Activated CD8-positive, alpha-beta memory T cell treated with anti-CD3 and anti-CD28 coated beads, Interleukin-2, amount 50 U/mL, for 1 hour (primary cell): ENCODE data around the gene GIGYF2.

Source experiments
- DNase-seq: peaks from one replicate; pipeline ENCODE4 v3.0.0-alpha.2; 2020; ENCODE audit errors: extremely low read depth

The GIGYF2 gene

GRCh38 chr2:232878855-232879617, 181.9 kb downstream of the GIGYF2 start:
- no peak for DNase-seq

DNA sequence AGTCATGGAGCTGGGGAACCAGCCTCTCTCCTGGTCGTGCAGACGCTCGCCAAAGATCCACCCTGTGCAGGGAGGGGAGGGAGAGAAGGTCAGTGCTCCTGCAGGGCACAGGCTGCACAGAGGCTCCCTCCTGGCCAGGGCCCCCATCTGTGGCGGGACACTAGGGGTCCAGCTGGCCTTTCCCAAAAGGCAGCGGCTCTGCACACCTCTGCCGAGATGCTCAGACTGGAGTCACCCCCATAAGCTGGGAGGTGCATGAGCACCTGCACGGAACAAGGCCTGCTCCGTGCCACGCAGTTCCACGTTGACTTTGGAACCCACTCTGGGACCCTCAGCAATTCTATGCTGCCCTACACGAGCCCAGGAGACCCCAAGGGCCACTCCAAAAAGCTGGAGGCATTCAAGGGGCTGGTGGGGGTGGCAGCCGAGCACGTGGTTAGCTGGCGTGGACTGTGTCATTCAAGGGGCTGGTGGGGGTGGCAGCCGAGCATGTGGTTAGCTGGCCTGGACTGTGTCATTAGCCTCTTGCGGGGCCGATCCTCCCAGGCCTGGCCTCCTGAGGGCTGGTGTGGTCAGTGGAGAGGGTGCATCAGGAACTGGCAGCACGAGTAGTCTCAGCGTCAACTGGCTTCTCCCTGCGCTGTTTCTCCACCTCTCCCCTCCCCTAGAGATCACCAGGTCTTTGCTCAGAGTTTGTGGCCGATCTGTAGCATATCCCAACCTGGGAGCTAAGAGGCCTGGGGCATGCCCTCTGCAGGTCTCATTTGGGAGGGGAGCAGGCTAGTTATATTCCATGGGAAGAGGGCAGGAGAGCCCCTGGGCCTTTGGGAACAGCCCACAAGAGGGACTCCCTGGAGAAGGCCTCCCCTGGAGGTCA, 182.7 kb downstream of the GIGYF2 start:
- DNase-seq: no peak

DNA sequence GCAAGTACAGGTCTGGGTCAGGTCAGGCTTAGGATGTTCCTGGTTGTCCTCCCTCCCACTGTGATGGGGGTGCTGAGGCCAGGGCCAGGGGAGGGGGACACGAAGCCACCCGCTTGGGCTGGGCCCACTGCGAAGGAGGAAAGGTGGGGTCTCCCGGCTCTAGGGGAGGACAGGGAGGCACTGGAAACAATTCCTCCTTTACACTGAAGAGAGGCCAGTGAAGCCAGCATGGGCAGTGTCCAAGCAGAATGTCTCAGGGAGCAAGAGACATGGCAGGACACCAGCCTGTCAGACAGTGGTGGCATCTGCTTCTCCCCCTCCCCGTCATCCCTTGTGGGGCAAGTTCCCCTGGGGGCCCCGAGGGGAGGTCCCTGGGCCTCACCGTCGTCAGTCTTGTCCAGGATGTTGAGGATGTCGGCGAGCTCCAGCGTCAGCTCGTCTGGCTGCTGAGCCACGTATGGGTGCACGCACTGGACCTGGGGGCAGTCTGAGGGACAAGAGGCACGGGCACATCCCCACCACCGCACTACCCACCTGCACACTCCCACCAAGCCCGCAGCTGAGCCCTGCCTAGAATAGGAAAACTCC, 183.7 kb downstream of the GIGYF2 start:
- no peak for DNase-seq

DNA sequence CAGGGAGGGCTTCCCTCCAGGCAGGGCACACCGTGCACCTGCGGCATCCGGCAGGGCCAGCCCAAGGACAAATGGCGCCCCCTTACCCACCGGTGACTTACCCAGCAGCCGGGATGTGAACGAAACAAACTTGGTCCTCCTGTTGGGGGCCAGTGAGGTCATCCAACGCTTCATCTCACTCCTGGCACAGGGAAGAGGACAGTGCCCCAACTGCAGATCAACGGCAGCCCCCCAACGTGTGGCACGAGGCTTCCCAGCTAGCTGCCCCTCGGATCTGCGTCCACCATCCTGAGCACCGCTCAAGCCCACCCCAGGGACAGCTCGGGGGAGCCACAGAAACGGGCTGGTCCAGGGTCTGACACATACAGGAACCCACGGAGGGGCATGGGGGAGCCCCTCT, 185.0 kb downstream of the GIGYF2 start:
- no peak for DNase-seq

- DNase-seq: no peak
Measured at GRCh38 chr2:232882505-232883115, 185.5 kb downstream of the GIGYF2 start.

DNA sequence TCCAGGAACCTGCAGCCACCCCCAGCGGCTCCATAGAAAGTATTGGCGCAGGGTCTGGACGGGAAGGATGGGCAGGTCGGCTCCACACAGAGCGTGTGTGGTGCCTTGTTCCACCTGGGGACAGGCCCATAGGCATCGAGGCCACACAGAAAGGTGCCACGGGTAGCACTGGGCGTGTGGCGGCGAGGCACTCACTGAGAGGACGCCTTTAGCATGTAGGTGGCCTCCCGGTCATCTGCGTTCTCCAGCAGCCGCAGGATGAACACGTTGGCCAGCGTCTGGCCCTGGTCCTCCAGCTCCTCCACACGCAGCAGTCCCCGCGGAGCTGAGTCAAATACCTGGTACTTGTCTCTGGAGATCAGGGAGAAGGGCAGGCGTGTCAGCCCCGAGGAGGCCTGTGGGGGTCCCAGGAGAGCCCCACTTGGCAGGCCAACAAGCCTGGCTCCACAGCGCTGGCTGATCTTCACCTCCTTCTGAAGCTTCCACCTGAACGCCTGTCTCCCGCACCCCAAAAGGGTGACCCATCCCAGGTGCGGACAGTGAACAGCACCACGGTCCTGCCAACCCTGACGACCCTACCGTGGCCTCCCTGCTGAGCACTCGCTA, 186.1 kb downstream of the GIGYF2 start:
- DNase-seq: no peak

GRCh38 chr2:232884001-232884421, 186.9 kb downstream of the GIGYF2 start:
- no peak for DNase-seq

DNA sequence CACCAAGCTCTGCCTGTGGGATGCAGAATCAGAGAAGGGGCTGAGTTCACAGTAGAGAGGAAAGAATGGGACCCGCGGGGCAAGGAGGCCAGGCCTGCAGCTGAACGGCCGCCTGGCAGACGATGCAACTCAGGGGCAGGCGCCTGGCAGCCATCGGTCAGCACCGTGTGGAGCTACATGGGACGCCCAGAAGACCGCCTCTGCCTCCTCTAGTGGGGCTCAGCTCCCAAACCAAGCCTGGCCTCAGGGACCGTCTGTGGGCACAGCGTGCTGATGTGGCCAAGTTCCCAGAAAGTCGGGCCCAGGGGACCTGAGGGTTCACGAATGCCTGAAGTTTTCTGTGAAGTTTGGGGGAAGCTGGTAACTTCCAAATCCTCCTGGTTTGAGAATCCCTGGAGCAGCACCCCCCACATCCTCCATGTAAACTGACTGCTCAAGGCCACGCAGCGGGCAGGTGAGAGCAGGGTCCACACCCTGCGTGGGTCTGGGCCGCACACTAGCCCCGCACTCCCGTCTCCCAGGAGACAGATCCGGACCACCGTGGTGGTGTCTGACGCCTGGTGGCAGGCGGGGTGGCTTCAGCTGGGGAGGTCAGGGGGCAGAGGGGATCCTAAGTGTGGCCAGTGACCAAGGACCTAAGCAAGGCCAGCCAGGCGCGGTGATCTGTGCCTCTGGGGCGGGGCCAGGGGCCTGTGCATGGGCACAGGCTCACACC, 187.6 kb downstream of the GIGYF2 start:
- no peak for DNase-seq

GRCh38 chr2:232885264-232885961, 188.3 kb downstream of the GIGYF2 start:
- no peak for DNase-seq

GRCh38 chr2:232886176-232886575, 189.0 kb downstream of the GIGYF2 start:
- no peak for DNase-seq

- no peak for DNase-seq
Measured at GRCh38 chr2:232886632-232887031, 189.5 kb downstream of the GIGYF2 start.

DNA sequence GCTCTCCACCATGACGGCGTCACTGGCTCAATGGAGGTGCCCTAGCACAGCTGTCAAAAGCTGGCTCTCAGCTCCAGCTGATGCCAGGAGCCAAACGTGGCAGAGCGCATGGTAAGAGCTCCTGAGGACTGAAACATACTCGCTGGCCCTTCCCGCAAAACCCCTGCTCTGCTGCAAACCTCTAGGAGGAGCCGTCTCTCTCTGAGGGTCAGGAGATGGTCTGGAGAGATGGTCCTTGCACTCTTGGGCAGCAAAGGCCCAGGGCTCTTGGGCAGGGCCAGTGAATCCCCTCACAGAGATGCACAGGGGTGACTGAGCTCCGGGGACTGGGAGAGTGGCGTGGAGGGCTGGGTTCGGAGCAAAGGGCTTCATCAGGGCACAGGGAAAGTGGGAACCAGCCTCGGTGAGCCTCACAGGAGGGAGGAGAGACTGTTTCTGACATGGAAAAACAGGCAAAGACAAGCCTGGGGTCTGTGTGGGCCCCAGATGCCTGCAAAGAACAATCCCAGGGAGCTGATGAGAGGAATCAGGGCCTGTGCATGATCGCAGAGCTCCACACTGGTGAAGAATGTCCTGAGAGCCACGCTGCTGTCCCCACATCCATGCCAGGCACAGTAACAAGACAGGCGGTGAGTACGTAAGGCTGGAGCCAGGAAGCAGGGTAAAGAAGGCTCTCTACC, 190.2 kb downstream of the GIGYF2 start:
- DNase-seq: no peak

DNA sequence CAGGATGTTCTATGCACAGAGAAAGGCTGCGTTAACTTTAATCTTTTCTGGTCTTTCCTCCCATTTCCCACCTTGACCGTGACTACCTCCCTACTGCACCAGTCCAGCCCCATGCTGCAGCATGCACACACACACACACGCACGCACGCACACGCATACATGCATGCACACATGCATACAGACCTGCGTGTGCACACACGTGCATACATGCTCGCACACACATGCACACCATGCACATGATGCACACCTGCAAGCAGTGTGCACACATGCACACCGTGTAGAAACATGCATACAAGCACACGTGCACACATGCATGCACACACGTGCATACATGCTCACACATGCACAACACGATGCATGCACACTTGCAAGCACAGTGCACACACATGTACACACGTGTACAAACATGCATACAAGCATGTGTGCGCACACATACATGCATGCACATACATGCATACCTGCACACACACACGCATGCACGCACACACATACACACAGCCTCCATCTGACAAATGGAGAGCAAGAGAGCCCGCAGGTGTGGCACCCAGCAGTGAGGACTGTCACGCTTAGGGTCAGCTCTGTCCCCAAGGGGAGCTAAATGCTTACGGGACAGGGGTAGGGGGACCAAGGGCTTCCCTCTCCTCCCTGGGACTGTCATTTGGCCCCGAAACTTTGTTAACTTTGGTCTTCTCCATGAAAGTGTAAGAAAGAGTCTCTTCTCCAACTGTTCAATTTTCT, 191.1 kb downstream of the GIGYF2 start:
- DNase-seq: no peak

DNA sequence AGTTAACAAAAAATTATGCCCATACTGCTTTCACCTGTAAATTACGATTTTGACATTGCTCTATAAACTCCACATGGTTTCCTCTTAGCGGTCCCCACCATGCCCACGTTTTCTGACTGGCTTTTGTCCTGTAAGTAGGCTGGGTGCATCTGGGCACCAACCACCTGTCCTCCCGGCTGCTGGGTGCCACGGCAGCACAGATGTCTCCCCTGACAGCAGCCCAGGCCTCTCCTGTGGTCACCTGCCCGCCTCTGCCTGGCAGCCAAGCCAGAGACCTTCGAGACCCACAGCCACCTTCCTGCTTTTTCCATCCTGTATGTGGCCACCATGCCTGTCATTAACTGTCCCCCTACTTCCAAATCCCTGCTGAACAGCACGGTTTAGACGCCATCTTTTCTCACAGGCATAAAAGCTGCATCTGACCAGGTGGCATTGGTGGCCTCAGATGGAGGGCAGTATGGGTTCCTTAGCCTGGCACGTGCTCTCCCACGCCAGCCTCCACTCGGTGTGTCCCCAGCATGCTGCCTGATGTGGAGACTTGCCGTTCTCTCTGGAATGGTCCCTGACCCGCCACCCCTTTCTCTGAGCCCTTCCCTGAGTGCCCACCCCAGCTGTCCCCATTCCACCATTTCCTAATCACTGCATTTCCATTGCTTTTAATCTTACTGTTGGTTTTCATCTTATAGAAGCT, 191.9 kb downstream of the GIGYF2 start:
- DNase-seq: no peak

DNA sequence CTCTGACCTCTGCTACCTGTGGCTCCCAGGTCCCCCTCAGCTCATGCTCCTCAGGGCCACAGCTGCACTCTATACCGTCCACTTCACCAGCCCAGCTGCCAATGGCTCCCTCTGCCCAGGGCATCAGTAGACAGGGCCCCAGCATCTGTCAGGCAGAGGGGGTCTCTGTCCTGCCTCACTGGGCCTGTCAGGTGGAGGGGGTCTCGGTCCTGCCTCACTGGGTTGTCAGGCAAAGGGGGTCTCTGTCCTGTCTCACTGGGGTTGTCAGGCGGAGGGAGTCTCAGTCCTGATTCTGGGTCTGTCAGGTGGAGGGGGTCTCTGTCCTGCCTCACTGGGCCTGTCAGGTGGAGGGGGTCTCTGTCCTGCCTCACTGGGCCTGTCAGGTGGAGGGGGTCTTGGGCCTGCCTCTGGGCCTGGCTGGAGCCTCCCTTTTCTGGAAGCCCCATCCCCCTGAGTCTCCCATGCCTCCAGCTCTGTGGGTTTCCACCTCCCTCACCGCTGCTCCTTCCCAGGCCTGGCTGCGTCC, 192.8 kb downstream of the GIGYF2 start:
- no peak for DNase-seq

DNA sequence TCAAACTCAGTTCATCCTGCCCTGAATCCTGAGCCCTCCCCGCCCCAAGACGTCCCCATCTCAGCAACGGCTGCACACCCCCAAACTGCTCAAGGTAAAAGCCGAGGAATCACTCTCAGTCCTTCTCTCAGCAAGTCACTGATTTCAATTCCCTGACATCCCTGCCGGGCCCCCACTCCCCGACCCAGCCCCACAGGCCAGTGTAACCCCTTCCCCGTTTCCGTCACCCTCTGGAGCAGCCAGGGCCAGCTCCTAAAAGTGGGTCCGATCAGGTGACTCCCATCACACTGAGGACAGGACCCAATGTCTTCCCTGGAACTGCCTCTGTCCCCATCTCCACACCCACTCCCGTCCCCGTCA, 193.4 kb downstream of the GIGYF2 start:
- DNase-seq: no peak

GRCh38 chr2:232890896-232891601, 193.9 kb downstream of the GIGYF2 start:
- no peak for DNase-seq

DNA sequence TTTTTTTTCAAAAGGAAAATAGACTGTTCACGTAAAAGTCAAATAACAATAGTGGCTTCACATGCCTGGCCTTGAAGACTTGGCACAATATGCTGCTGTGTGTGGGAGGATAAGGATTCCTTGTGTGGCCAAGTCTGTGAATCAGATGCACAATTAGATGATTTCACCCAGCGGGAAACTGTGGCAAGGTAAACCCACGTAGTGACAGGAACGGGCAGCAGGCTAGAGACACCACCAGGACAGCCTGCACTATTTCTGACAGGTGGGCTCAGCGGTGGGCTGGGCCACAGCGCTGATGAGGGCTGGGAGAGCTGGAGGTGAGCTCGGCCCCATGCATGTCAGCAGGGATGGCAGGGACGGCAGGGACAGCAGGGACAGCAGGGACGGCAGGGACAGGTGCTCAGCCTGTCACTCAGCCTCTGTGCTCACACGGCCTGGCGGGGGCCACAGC, 194.5 kb downstream of the GIGYF2 start:
- no peak for DNase-seq
